Right lung (tissue), 10 donors: Measurements from ENCODE around the gene TAGLN3. TPM values are rescaled to one million over a fixed set of nuclear protein-coding genes. Genes with fewer than 3 reads are reported as not detected.

Experiments
- DNase-seq, 2 donors: peaks; one replicate each; pipeline ENCODE4 v3.0.0-alpha.2; 2013
- long read RNA-seq, 8 donors: transcript quantifications; one replicate each; lab custom pipeline, GENCODE V29; 2026
- polyA plus RNA-seq, 5 donors: library from polyadenylated mRNA; unstranded; fragments of 120-200 nt; gene quantifications; one replicate each; pipeline versions ENCODE4 v1.2.1 to v1.2.3, GENCODE V29; 2013; ENCODE audit warnings: inconsistent platforms in 1 of 5, low replicate concordance in 1 of 5; ENCODE audit not compliant: insufficient read length in 5 of 5, insufficient read depth in 1 of 5

The TAGLN3 gene
- 1 to 10 TPM; 2.9 to 3.9 (median 3.4) TPM for polyA plus RNA-seq
- long read RNA-seq, donor 1, partial matches to known transcripts, result 0 of 3 reads
- long read RNA-seq, donor 1, other reads (novel, unspliced or antisense), result 0 of 3 reads
- long read RNA-seq, donor 2, partial matches to known transcripts, result 0 of 1 reads
- long read RNA-seq, donor 2, other reads (novel, unspliced or antisense), result 0 of 1 reads
- long read RNA-seq, donor 3, result 0 reads
- long read RNA-seq, donor 4, partial matches to known transcripts, result 0 of 1 reads
- long read RNA-seq, donor 4, other reads (novel, unspliced or antisense), result 0 of 1 reads
- long read RNA-seq, donor 5, partial matches to known transcripts, result 0 of 2 reads
- long read RNA-seq, donor 5, other reads (novel, unspliced or antisense), result 0 of 2 reads
- long read RNA-seq, donor 6, partial matches to known transcripts, result 0 of 4 reads
- long read RNA-seq, donor 6, other reads (novel, unspliced or antisense), result 0 of 4 reads
- long read RNA-seq, donor 7, partial matches to known transcripts, result 0 of 4 reads
- long read RNA-seq, donor 7, other reads (novel, unspliced or antisense), result 0 of 4 reads
- long read RNA-seq, donor 8, partial matches to known transcripts, result 0 of 2 reads
- long read RNA-seq, donor 8, other reads (novel, unspliced or antisense), result 0 of 2 reads

- DNase-seq, result peak in 1 of 2 donors; percentile 26
Observed at GRCh38 chr3:111998636-111999483, at the start of gene TAGLN3. Gene TAGLN3, plus strand, starts transcription at chr3:111998922. Its CDS starts 501 bp downstream, at chr3:111999423.

- no peak for DNase-seq
Observed at GRCh38 chr3:111949712-111950111, 49.0 kb upstream of the TAGLN3 start.

- DNase-seq, result no peak
Observed at GRCh38 chr3:111951032-111951431, 47.7 kb upstream of the TAGLN3 start.

- DNase-seq, result no peak
Observed at GRCh38 chr3:111952086-111952485, 46.6 kb upstream of the TAGLN3 start.

GRCh38 chr3:111952866-111953450 is 45.8 kb upstream of the TAGLN3 start:
- DNase-seq, result no peak

GRCh38 chr3:111954228-111954990 is 44.3 kb upstream of the TAGLN3 start:
- no peak for DNase-seq

- DNase-seq, result no peak
Observed at GRCh38 chr3:111955876-111956275, 42.8 kb upstream of the TAGLN3 start.

GRCh38 chr3:111956449-111956848 is 42.3 kb upstream of the TAGLN3 start:
- no peak for DNase-seq

GRCh38 chr3:111956995-111957734 is 41.6 kb upstream of the TAGLN3 start:
- no peak for DNase-seq

GRCh38 chr3:111961461-111962164 is 37.1 kb upstream of the TAGLN3 start:
- no peak for DNase-seq

- no peak for DNase-seq
Observed at GRCh38 chr3:111963424-111963823, 35.3 kb upstream of the TAGLN3 start.

GRCh38 chr3:111965484-111965883 is 33.2 kb upstream of the TAGLN3 start:
- no peak for DNase-seq

- no peak for DNase-seq
Observed at GRCh38 chr3:111967068-111967467, 31.7 kb upstream of the TAGLN3 start.

GRCh38 chr3:111967651-111968274 is 31.0 kb upstream of the TAGLN3 start:
- DNase-seq, result peak; percentile 66 to 77

- DNase-seq, result peak; percentile 78 to 85
Observed at GRCh38 chr3:111968319-111969054, 30.2 kb upstream of the TAGLN3 start.

- peak; percentile 64 to 70 for DNase-seq
Observed at GRCh38 chr3:111970376-111970775, 28.3 kb upstream of the TAGLN3 start.

- no peak for DNase-seq
Observed at GRCh38 chr3:111971533-111972130, 27.1 kb upstream of the TAGLN3 start.

GRCh38 chr3:111972891-111973290 is 25.8 kb upstream of the TAGLN3 start:
- DNase-seq, result no peak
